NCI-H446 (cell line): ENCODE measurements around the gene ZNF365.
"Not testable (repeated sequence)": the region's sequence is repeated elsewhere in the genome, so short reads cannot be mapped to it uniquely, and the experiment has no call there.

Experiments
- DNase-seq, 2 experiments: peaks; one replicate each; lab custom pipeline; 2025; lab: John Stamatoyannopoulos, UW

ZNF365 gene

GRCh38 chr10:62377026-62377415 lies 2.9 kb downstream of the ZNF365 start:
- DNase-seq, result no peak

- no peak for DNase-seq
Measured at GRCh38 chr10:62377966-62378365, 3.8 kb downstream of the ZNF365 start.

- DNase-seq, result not testable (repeated sequence)
Measured at GRCh38 chr10:62378877-62379276, 4.7 kb downstream of the ZNF365 start.

GRCh38 chr10:62379394-62379793 lies 5.2 kb downstream of the ZNF365 start:
- DNase-seq, result no peak

GRCh38 chr10:62380016-62380415 lies 5.8 kb downstream of the ZNF365 start:
- no peak for DNase-seq

- DNase-seq, result no peak
Measured at GRCh38 chr10:62381385-62382102, 7.4 kb downstream of the ZNF365 start.

GRCh38 chr10:62382831-62383230 lies 8.7 kb downstream of the ZNF365 start:
- no peak for DNase-seq

GRCh38 chr10:62384057-62384446 lies 9.9 kb downstream of the ZNF365 start:
- no peak for DNase-seq

- no peak for DNase-seq
Measured at GRCh38 chr10:62384447-62385081, 10.4 kb downstream of the ZNF365 start.

GRCh38 chr10:62386356-62387320 lies 12.5 kb downstream of the ZNF365 start:
- no peak for DNase-seq

- no peak for DNase-seq
Measured at GRCh38 chr10:62388328-62388727, 14.2 kb downstream of the ZNF365 start.

GRCh38 chr10:62390497-62391176 lies 16.5 kb downstream of the ZNF365 start:
- DNase-seq, result no peak

GRCh38 chr10:62393237-62393636 lies 19.1 kb downstream of the ZNF365 start:
- no peak for DNase-seq

GRCh38 chr10:62394556-62395018 lies 20.4 kb downstream of the ZNF365 start:
- DNase-seq, result no peak

GRCh38 chr10:62395892-62396291 lies 21.7 kb downstream of the ZNF365 start:
- DNase-seq, result no peak

GRCh38 chr10:62396864-62397263 lies 22.7 kb downstream of the ZNF365 start:
- DNase-seq, result no peak

- no peak for DNase-seq
Measured at GRCh38 chr10:62399211-62399610, 25.0 kb downstream of the ZNF365 start.

GRCh38 chr10:62402508-62402907 lies 28.3 kb downstream of the ZNF365 start:
- DNase-seq, result no peak

- not testable (repeated sequence) for DNase-seq
Measured at GRCh38 chr10:62410528-62410927, 36.4 kb downstream of the ZNF365 start.

- DNase-seq, result not testable (repeated sequence)
Measured at GRCh38 chr10:62410934-62411333, 36.8 kb downstream of the ZNF365 start.

GRCh38 chr10:62413048-62413447 lies 38.9 kb downstream of the ZNF365 start:
- DNase-seq, result no peak

- no peak for DNase-seq
Measured at GRCh38 chr10:62413652-62414051, 39.5 kb downstream of the ZNF365 start.
